AG08396 (cell line): ENCODE results near the gene SLC26A2.
"Not testable (repeated sequence)": the region's sequence is repeated elsewhere in the genome, so short reads cannot be mapped to it uniquely, and the experiment has no call there.

Experiments used
- DNase-seq: peaks from one replicate; pipeline ENCODE4 v3.0.0; 2012; ENCODE audit warnings: low spot score, mixed read lengths

SLC26A2 gene

GRCh38 chr5:150006318-150006717 is 45.8 kb downstream of the SLC26A2 start:
- no peak for DNase-seq

DNA sequence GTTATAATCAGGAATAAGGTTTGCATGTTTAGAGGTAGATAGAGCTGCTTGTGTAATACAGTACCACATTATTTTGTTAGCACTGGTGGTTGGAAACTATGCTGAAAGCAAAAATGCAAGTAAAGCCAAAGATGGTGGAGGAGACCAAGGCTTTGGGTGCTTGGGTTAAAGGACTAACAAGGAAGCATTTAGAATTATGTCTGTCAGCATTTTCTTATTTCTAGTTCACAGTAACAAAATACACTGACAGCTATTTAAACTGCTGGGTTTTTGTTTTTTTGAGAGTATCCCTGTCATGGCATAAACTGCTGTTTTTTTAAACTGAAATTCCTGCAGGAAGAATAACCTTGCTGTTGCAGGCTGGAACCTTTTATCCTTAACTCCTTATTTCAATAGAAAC is 46.5 kb downstream of the SLC26A2 start:
- no peak for DNase-seq

DNA sequence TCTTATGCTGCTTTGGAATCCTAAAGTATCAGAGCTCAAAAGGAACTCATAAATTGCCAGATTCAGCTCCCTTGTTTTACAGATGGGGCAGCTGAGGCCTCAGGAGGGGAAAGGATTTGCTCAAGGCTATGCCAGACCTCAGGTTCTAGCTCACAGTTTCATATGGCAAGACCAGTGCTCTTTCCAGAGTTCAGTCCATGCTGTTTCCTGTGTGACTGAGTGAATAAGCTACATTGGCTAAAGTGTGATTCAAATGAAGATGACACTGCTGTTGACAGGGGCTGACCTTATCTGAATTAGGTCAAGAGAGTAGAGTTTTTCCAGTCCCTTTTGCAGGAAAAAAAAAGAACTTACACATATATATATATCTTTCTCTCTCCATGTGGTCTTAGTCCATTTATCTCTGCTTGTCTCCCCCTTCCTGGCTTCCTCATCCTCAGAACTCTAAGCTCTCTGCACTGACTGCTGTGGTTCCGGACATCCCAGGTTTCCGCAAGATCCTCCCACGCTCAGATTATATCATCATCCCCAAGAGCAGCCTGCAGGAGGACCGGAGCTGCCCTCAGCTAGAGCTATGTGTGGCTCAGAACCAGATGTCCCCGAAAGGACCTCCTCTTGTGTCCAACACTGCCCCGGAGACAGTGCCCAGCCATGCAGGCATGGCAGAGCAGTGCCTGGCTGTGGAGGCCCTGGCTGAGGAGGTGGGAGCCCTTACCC is 49.3 kb downstream of the SLC26A2 start:
- no peak for DNase-seq

- DNase-seq, result no peak
Measured at GRCh38 chr5:150013931-150014330, 53.4 kb downstream of the SLC26A2 start.

DNA sequence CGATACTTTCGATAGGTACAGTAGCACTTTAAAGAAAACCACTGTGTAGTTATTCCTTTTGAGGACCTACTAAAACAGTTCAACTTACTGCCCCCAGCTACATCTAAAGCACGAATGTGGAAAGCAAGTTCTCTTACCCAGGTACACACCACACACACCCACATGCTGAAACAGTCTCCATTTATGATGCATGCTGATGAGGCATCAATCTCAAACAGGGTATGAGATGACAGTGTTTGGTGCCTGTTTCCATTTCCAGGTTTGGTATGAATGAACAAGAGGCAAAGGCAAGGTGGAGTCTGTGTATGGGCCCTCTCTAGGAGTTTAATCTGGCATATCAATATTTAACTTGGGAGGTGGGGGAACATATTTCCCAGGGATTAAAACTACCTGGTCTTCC is 53.9 kb downstream of the SLC26A2 start:
- DNase-seq, result no peak

- DNase-seq, result no peak
Measured at GRCh38 chr5:150015415-150015814, 54.9 kb downstream of the SLC26A2 start.

GRCh38 chr5:150016537-150016936 is 56.0 kb downstream of the SLC26A2 start:
- DNase-seq, result no peak

- peak; percentile 45 for DNase-seq
Measured at GRCh38 chr5:150017226-150018005, 56.9 kb downstream of the SLC26A2 start.

GRCh38 chr5:150020249-150020648 is 59.7 kb downstream of the SLC26A2 start:
- DNase-seq, result no peak

GRCh38 chr5:150021491-150022157 is 61.1 kb downstream of the SLC26A2 start:
- no peak for DNase-seq

- DNase-seq, result peak; percentile 36
Measured at GRCh38 chr5:150022158-150022531, 61.6 kb downstream of the SLC26A2 start.

- DNase-seq, result no peak
Measured at GRCh38 chr5:150022681-150023080, 62.1 kb downstream of the SLC26A2 start.

DNA sequence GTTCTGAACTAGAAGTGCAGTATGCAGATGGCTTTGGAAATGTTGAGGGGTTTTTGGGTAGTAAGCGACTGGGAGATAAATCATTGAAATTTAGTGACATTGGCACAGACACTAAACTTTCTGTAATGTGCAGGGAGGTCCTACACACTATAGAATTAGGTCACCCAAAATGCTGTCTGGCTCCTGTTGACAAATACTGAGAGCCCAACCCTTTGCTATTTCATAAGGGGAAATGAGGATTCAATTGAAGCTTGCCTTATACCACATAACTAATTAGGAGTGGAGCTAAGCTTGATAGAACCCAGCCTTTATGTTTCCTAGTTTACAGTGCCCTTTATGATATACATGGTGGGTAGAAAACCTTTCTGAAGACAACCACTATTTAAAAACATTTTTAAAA is 62.6 kb downstream of the SLC26A2 start:
- no peak for DNase-seq

DNA sequence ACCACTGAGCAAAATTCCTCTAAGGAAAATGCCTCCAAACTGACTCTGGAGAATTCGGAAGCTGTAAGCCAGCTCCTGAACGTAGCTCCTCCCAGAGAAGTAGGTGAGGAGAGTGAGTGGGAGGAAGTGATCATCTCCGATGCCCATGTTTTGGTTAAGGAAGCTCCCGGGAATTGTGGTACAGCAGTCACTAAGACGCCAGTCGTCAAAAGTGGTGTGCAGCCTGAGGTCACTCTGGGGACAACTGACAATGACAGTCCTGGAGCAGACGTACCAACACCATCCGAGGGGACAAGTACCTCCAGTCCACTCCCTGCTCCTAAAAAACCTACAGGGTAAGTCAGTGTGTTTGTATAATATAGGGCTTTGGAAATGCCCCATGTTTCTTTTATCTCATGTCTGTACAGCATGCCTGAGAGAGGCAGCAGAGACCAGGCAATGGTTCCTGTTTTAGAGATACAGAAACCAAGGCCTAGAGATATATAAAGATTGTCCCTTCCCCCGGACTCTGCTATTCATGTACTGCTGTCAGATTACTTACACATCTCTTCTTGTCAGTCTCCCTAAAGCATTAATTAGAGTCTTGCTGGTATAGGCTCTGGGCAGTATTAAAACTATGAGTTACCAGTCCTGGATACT is 63.9 kb downstream of the SLC26A2 start:
- no peak for DNase-seq

DNA sequence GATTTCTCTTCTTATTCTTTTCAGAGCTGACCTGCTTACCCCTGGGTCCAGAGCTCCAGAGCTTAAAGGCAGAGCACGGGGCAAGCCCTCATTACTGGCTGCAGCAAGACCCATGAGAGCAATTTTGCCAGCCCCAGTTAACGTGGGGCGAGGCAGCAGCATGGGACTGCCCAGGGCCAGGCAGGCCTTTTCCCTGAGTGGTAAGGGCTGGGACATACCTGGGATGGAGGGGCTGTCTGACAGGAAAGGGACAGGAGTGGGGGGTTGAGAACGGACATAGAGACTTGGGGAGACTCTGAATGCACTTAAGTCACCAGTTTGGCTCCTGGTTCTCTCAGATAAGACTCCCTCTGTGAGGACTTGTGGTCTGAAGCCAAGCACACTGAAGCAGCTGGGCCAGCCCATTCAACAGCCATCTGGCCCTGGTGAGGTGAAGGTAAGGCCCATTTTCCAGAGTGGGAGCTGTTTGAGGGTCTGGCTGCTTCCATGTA is 66.2 kb downstream of the SLC26A2 start:
- no peak for DNase-seq

DNA sequence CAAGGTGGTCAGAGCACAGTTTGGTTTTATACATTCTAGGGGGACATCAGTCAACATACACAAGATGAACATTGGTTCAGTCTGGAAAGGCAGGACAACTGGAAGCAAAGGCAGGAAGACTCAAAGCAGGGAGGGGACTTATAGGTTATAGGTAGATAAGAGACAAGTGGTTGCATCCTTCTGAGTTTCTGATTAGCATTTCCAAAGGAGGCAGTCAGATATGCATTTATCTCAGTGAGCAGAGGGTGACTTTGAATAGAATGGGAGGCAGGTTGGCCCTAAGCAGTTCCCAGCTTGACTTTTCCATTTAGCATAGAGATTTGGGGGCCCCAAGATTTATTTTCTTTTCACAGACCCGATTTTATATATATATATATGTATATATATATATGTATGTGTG is 67.5 kb downstream of the SLC26A2 start:
- DNase-seq, result not testable (repeated sequence)

- DNase-seq, result no peak
Measured at GRCh38 chr5:150033334-150033733, 72.8 kb downstream of the SLC26A2 start.

DNA sequence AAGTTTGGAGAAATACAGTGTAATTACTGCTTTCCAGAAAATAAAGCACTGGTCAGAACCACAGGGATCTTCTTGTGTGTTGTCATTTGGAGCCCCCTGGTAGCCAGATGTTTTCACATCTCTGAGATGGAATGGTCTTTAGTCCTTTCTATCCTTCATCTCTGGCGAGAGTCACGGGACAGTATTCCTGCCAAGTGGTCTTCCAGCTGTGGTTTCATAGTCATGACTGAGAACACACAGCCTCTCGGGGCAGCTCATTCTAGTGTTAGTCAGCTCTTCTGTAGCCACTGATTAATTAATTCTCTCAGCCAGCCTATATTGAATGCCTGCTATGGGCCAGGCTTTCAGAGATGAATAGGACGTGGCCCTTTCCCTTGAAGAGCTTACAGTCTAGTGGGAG is 74.1 kb downstream of the SLC26A2 start:
- DNase-seq, result peak; percentile 68

DNA sequence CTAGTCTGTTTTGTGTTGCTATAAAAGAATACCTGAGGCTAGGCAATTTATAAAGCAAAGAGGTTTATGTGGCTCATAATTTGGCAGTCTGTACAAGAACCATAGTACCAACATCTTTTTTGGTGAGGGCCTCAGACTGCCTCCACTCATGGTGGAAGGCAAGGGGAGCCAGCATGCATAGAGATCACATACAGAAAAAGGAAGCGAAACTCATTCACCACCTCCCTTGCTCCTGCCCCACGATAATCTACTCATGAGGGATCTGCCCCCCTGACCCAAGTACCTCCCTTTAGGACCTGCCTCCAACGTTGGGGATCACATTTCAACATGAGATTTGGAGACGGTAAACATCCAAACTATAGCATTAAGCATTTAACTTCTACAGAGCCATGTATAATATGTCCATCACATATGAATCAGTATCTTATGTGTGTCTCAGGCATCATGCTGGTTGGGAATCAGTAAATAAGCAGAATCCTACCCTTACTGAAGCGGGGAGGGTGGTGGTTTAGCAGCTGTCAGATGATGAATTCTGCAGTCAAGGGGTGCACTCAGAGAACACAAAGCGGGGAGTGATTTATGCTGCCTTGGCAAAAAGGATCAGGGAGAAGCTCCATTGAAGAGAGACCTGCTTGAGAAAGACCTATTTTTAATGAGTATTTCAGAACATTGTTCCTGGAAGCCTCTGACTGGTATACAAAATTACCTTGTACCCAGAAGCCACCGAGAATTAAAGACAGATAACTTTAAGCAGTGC is 74.8 kb downstream of the SLC26A2 start:
- no peak for DNase-seq

GRCh38 chr5:150036513-150036912 is 76.0 kb downstream of the SLC26A2 start:
- peak; percentile 83 for DNase-seq
